ENCODE measurements around the gene FLNB.

GRCh38 chr3:58157700-58158099 lies 149.5 kb downstream of the FLNB start:
- TF ChIP-seq, protein P1, sequence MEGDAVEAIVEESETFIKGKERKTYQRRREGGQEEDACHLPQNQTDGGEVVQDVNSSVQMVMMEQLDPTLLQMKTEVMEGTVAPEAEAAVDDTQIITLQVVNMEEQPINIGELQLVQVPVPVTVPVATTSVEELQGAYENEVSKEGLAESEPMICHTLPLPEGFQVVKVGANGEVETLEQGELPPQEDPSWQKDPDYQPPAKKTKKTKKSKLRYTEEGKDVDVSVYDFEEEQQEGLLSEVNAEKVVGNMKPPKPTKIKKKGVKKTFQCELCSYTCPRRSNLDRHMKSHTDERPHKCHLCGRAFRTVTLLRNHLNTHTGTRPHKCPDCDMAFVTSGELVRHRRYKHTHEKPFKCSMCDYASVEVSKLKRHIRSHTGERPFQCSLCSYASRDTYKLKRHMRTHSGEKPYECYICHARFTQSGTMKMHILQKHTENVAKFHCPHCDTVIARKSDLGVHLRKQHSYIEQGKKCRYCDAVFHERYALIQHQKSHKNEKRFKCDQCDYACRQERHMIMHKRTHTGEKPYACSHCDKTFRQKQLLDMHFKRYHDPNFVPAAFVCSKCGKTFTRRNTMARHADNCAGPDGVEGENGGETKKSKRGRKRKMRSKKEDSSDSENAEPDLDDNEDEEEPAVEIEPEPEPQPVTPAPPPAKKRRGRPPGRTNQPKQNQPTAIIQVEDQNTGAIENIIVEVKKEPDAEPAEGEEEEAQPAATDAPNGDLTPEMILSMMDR (IDR thresholded peaks at IDR 0.05) = no peak
- no peak for TF ChIP-seq EZH2 (IDR thresholded peaks at IDR 0.05)
